PC-3 (cell line): ENCODE results near the gene ZNF574. TPM values are rescaled to one million over a fixed set of nuclear protein-coding genes. Genes with fewer than 3 reads are reported as not detected.

ENCODE experiments used
- ATAC-seq: fragments of 200-7000 bp; cut with Tn5 transposase; 2 replicates; pipeline ENCODE4 v1.9.1; 2020; ENCODE audit warnings: mild to moderate bottlenecking, moderate library complexity
- BruUV-seq: library from RNA; stranded (reverse); fragments of 400-500 nt; replicated peaks from 2 replicates; lab custom pipeline; 2021; lab: Mats Ljungman, UMichigan
- CTCF ChIA-PET: fragments of 300-600 bp; sonication (Branson Sonifier 250); formaldehyde crosslinking; loops from one replicate; lab custom pipeline; 2022; ENCODE audit warnings: antibody characterized with exemption; lab: Charles Lee
- POLR2A ChIA-PET: fragments of 300-600 bp; sonication (Branson Sonifier 250); formaldehyde crosslinking; loops from one replicate; lab custom pipeline; 2022; ENCODE audit warnings: antibody characterized with exemption; ENCODE audit not compliant: unreplicated experiment; lab: Charles Lee
- DNase-seq: peaks from one replicate; pipeline ENCODE4 v3.0.0-alpha.2; 2015
- H2AFZ ChIP-seq: fragments of 300-600 bp; sonication (generic); 2 replicates; pipeline ENCODE4 v1.6.0; 2016; ENCODE audit warnings: antibody characterized with exemption, low read length
- H3F3A ChIP-seq: fragments of 300-600 bp; sonication (generic); one replicate; pipeline ENCODE4 v1.6.0; 2017; ENCODE audit warnings: antibody characterized with exemption, low read length, control low read depth, mild to moderate bottlenecking; ENCODE audit not compliant: unreplicated experiment
- H3K27ac ChIP-seq: fragments of 300-600 bp; sonication (generic); 2 replicates; pipeline ENCODE4 v1.5.1; 2016; ENCODE audit warnings: mild to moderate bottlenecking, low read length
- H3K27me3 ChIP-seq: fragments of 300-600 bp; sonication (generic); 2 replicates; pipeline ENCODE4 v1.6.1; 2016; ENCODE audit warnings: low read length, mixed read lengths
- H3K36me3 ChIP-seq: fragments of 300-600 bp; sonication (generic); 2 replicates; pipeline ENCODE4 v1.6.1; 2016; ENCODE audit warnings: low read depth, mixed run types, low read length, mixed read lengths
- H3K4me1 ChIP-seq: fragments of 300-600 bp; sonication (generic); 2 replicates; pipeline ENCODE4 v1.5.1; 2016; ENCODE audit warnings: low read length; ENCODE audit not compliant: insufficient read depth
- H3K4me2 ChIP-seq: fragments of 300-600 bp; sonication (generic); 2 replicates; pipeline ENCODE4 v1.6.0; 2016; ENCODE audit warnings: low read length
- H3K4me3 ChIP-seq: fragments of 300-600 bp; sonication (generic); 2 replicates; pipeline ENCODE4 v1.5.1; 2016; ENCODE audit warnings: mild to moderate bottlenecking, low read length, mixed read lengths
- H3K79me2 ChIP-seq: fragments of 300-600 bp; sonication (generic); 2 replicates; pipeline ENCODE4 v1.6.1; 2017; ENCODE audit warnings: low read length, mixed read lengths
- H3K9ac ChIP-seq: fragments of 300-600 bp; sonication (generic); 2 replicates; pipeline ENCODE4 v1.6.0; 2016; ENCODE audit warnings: mild to moderate bottlenecking, low read length
- H3K9me2 ChIP-seq: fragments of 300-600 bp; sonication (generic); replicated peaks from 2 replicates; pipeline ENCODE4 v1.6.1; 2016; ENCODE audit warnings: mixed run types, low read length, mixed read lengths
- H3K9me3 ChIP-seq: fragments of 300-600 bp; sonication (generic); 2 replicates; pipeline ENCODE4 v1.6.1; 2016; ENCODE audit warnings: low read length, mixed read lengths
- H4K20me1 ChIP-seq: fragments of 300-600 bp; sonication (generic); 2 replicates; pipeline ENCODE4 v1.6.1; 2016; ENCODE audit warnings: low read length, mixed read lengths
- CTCF ChIP-seq: fragments of 300-600 bp; sonication (generic); conservative IDR thresholded peaks from 2 replicates; pipeline ENCODE4 v1.5.1; 2017; ENCODE audit warnings: antibody characterized with exemption, low read depth, mild to moderate bottlenecking, low read length
- EZH2 ChIP-seq: fragments of 300-600 bp; sonication (generic); IDR thresholded peaks from one replicate; pipeline ENCODE4 v1.6.1; 2017; ENCODE audit warnings: antibody characterized with exemption, mild to moderate bottlenecking, low read length; ENCODE audit not compliant: unreplicated experiment
- EZH2phosphoT487 ChIP-seq: fragments of 300-600 bp; sonication (generic); IDR thresholded peaks from 2 replicates; pipeline ENCODE4 v1.6.1; 2018; ENCODE audit warnings: mild to moderate bottlenecking, antibody characterized with exemption, low read length, borderline replicate concordance
- intact Hi-C: fragments of 100-400 bp; cut with micrococcal nuclease; formaldehyde crosslinking; loops from 2 replicates; pipeline ENCODE4 v1.9.0; 2023
- total RNA-seq: library from RNA; depleted of rRNA; stranded (reverse); fragments of >200 nt; gene quantifications from 2 replicates; pipeline ENCODE4 v1.2.3, GENCODE V29; 2014

Gene ZNF574
- total RNA-seq, 1 experiment from 2014 or later: 14.4 TPM

GRCh38 chr19:42045575-42045974 is 30.4 kb upstream of the ZNF574 start:
- H3K4me2 ChIP-seq: no peak overlapping the region
- intact Hi-C loops: no loop called here
- H3K79me2 ChIP-seq: no peaks in the 10 kb centered on the region
- no peaks in the 10 kb centered on the region for H3K9me3 ChIP-seq
- H4K20me1 ChIP-seq: no peaks in the 10 kb centered on the region
- no peak overlapping the region for H2AFZ ChIP-seq
- H3K27ac ChIP-seq: no peak overlapping the region
- H3K36me3 ChIP-seq: no peaks in the 10 kb centered on the region
- ChIA-PET POLR2A (no interaction called here), CTCF (no interaction called here)
- ATAC-seq (no peak), DNase-seq (no peak)
- H3K4me1 ChIP-seq: peaks cover 5% of the 10 kb centered on the region
- no peaks in the 10 kb centered on the region for H3K9me2 ChIP-seq
- no peak for TF ChIP-seq EZH2phosphoT487
- no peak for TF ChIP-seq CTCF
- TF ChIP-seq EZH2: no peak
- no peak overlapping the region for H3K9ac ChIP-seq
- H3K27me3 ChIP-seq: no peaks in the 10 kb centered on the region
- no peak overlapping the region for H3K4me3 ChIP-seq
- no TSS peak for BruUV-seq
- H3F3A ChIP-seq: no peaks in the 10 kb centered on the region

GRCh38 chr19:42048992-42049391 is 27.0 kb upstream of the ZNF574 start:
- CTCF ChIA-PET: no interaction called here
- BruUV-seq: no TSS peak
- no peaks in the 10 kb centered on the region for H3K36me3 ChIP-seq
- peak overlapping the region; percentile 87 for H2AFZ ChIP-seq
- H3K79me2 ChIP-seq: no peaks in the 10 kb centered on the region
- H3K27me3 ChIP-seq: no peaks in the 10 kb centered on the region
- no peak overlapping the region; the same call in 1 of the 2 replicates for H3K27ac ChIP-seq
- peak; percentile 52 for DNase-seq
- H3K4me1 ChIP-seq: peaks cover 36% of the 10 kb centered on the region
- TF ChIP-seq EZH2: no peak
- no peak for TF ChIP-seq EZH2phosphoT487
- TF ChIP-seq CTCF: no peak
- no peak for ATAC-seq
- peak overlapping the region; percentile 86 for H3K4me2 ChIP-seq
- H3K9me3 ChIP-seq: no peaks in the 10 kb centered on the region
- H3K9ac ChIP-seq: 0 out of 2 replicates have a peak overlapping the region, but pooled peaks have one; percentile 22
- H3K4me3 ChIP-seq: peak overlapping the region; percentile 70
- H3K9me2 ChIP-seq: no peaks in the 10 kb centered on the region
- intact Hi-C loops: no loop called here
- no peaks in the 10 kb centered on the region for H3F3A ChIP-seq
- no peaks in the 10 kb centered on the region for H4K20me1 ChIP-seq
- POLR2A ChIA-PET: no interaction called here

- Histone ChIP-seq H3K36me3 (no peaks in the 10 kb centered on the region), H3K4me3 (no peak overlapping the region), H3F3A (no peaks in the 10 kb centered on the region), H3K27ac (peak overlapping the region; percentile 96), H3K9me3 (no peaks in the 10 kb centered on the region), H3K9me2 (no peaks in the 10 kb centered on the region), H3K9ac (peak overlapping the region; percentile 14; the same call in 1 of the 2 replicates), H4K20me1 (no peaks in the 10 kb centered on the region), H3K27me3 (no peaks in the 10 kb centered on the region), H3K4me1 (peaks cover 38% of the 10 kb centered on the region), H3K79me2 (no peaks in the 10 kb centered on the region), H2AFZ (no peak overlapping the region), H3K4me2 (peak overlapping the region; percentile 41)
- CTCF ChIA-PET: no interaction called here
- BruUV-seq: no TSS peak
- intact Hi-C loops: no loop called here
- ATAC-seq (peak; percentile 90), DNase-seq (peak; percentile 91)
- POLR2A ChIA-PET: no interaction called here
- no peak for TF ChIP-seq EZH2phosphoT487
- TF ChIP-seq EZH2: no peak
- no peak for TF ChIP-seq CTCF
These were observed 24.5 kb upstream of the ZNF574 start for GRCh38 chr19:42051166-42052115.
